GM10248 (cell line): ENCODE results near the gene CALML6.

Experiments used
- CTCF ChIA-PET: fragments of 300-600 bp; sonication (Branson Sonifier 250); formaldehyde crosslinking; extraction: SDS; loops from one replicate; lab custom pipeline; 2021; ENCODE audit warnings: antibody characterized with exemption; lab: Yijun Ruan, JAX
- POLR2A ChIA-PET: fragments of 350-650 bp; sonication (Branson Sonifier 250); formaldehyde crosslinking; extraction: SDS; loops from one replicate; lab custom pipeline; 2020; ENCODE audit warnings: antibody characterized with exemption; lab: Yijun Ruan, JAX
- DNase-seq: peaks from one replicate; pipeline ENCODE4 v3.0.0; 2012; ENCODE audit errors: extremely low spot score
- TF ChIP-seq, protein P1 (sequence below): IDR thresholded peaks from 2 replicates; pipeline ENCODE4 v1.5.1; 2012; ENCODE audit warnings: mild to moderate bottlenecking, low read depth; ENCODE audit errors: extremely low read depth, missing control alignments, control extremely low read depth

The CALML6 gene

DNA sequence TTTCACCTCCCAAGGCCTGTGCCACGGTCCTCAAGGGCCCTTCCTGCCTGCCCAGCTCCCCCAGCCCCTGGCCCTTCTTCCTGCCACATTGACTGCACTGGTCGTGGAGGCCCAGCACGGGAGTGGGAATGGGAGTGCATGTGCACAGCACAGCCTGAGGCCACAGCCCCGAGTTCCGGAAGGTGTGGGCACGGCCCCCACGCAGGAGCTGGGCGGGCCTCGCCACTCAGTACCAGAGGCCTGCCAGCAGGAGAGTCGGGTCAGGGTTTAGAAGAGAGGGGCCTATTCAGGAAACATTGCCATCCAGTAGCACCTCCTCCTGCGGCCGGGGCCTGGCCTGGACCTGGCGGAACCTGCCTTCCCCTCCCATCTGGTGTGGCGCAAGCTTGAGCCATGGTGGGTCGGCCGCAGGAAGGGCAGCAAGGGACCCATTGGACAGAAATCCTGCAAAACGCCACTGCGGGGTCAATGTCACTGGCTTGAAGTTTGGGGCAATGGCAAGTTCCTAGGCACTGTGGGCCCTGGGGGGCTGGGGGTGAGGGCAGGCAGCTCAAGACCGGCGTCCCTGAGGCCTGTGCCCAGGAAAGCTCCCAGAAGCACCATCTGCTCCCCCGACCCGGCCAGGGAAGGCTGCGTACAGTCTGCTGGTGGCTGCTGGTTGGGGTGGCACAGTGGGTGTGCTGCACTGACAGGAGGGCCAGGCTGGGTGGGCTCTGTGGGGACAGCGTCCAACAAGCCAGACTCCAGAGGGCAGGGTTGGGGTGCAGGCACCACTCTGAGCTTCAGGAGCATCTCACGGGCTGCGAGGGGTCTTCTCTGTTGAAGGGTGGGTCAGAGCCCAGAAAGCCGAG, 5.8 kb downstream of the CALML6 start:
- DNase-seq = no peak
- POLR2A ChIA-PET = no interaction called here
- TF ChIP-seq, protein P1, sequence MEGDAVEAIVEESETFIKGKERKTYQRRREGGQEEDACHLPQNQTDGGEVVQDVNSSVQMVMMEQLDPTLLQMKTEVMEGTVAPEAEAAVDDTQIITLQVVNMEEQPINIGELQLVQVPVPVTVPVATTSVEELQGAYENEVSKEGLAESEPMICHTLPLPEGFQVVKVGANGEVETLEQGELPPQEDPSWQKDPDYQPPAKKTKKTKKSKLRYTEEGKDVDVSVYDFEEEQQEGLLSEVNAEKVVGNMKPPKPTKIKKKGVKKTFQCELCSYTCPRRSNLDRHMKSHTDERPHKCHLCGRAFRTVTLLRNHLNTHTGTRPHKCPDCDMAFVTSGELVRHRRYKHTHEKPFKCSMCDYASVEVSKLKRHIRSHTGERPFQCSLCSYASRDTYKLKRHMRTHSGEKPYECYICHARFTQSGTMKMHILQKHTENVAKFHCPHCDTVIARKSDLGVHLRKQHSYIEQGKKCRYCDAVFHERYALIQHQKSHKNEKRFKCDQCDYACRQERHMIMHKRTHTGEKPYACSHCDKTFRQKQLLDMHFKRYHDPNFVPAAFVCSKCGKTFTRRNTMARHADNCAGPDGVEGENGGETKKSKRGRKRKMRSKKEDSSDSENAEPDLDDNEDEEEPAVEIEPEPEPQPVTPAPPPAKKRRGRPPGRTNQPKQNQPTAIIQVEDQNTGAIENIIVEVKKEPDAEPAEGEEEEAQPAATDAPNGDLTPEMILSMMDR = no peak
- CTCF ChIA-PET = interaction anchor here (1.6 kb wide), 1 partner anchor 15 kb away, joined by 3 read pairs; no protein-coding TSS in a partner anchor

DNA sequence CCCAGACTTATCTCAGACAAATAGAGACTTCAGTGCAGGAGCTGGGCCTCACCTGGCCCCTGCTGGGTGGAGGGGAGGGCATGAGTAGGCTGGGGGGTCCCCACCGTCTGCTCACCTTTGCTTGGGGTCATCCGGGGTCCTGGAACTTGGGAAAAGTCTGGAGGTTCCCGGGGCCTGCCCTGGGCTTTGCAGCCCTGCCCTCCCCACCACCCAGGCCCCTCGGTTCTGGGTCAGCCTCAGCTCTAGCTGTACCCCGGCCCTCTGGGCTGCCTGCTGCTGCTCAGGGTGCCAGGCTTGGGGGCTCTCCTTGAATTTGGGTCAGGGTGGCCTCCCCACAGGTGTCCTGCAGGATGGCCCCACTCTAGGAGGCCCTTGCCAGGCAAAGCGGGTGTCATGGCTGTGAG, 6.4 kb downstream of the CALML6 start:
- CTCF ChIA-PET = no interaction called here
- TF ChIP-seq, protein P1 = no peak
- no peak for DNase-seq
- POLR2A ChIA-PET = no interaction called here

DNA sequence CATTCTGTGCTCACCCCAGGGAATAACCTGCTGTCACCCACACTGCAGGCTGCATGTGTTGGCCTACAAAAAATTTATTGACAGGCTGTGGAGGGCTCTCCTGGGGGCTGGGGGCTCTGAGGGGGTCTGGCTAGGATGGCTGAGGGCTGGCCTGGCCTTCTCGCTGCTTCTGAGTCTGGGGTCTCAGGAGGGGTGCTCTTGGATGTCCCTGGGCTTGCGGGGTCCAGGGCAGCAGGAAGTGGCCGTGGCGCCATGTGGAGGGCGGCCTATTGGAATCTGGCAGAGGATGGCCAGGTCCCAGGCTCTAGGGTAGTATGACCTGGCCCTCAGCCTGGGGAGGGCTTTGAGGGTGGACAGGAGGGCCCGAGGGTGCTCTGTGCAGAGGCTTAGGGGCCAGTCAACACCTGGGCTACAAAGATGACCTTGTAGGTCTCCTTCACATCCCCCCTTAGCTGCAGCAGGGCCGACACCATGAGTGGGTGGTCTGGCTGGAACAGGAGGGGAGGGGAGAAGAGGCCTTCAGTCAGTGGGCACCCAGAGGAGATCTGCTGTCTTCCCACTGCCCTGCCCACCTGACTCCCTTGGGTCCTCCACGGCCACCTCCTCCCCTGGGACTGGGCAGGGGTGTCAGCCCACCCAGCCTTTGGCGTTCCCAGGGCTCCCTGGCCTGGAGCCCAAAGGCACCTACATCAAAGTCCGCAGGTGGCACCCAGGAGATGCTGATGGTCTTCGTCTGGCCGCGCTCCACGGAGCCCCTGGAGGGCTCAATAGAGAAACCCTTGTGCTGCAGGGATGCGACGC, 7.0 kb downstream of the CALML6 start:
- DNase-seq = no peak
- TF ChIP-seq, protein P1 = no peak
- ChIA-PET POLR2A (no interaction called here), CTCF (no interaction called here)

DNA sequence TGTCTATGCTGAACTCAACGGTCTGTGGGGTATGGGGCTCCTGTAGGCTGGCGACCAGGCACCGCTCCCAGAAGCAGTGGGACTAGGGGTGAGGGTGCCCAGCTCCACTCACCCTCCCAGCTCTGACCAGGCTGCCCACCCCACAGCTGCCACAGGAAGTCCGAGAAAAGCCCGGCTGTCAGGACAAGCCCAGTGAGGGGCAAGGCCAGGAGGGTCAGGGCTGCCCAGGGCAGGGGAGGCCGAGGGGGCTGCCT, 7.6 kb downstream of the CALML6 start:
- CTCF ChIA-PET = no interaction called here
- POLR2A ChIA-PET = no interaction called here
- TF ChIP-seq, protein P1 = no peak
- DNase-seq = no peak

DNA sequence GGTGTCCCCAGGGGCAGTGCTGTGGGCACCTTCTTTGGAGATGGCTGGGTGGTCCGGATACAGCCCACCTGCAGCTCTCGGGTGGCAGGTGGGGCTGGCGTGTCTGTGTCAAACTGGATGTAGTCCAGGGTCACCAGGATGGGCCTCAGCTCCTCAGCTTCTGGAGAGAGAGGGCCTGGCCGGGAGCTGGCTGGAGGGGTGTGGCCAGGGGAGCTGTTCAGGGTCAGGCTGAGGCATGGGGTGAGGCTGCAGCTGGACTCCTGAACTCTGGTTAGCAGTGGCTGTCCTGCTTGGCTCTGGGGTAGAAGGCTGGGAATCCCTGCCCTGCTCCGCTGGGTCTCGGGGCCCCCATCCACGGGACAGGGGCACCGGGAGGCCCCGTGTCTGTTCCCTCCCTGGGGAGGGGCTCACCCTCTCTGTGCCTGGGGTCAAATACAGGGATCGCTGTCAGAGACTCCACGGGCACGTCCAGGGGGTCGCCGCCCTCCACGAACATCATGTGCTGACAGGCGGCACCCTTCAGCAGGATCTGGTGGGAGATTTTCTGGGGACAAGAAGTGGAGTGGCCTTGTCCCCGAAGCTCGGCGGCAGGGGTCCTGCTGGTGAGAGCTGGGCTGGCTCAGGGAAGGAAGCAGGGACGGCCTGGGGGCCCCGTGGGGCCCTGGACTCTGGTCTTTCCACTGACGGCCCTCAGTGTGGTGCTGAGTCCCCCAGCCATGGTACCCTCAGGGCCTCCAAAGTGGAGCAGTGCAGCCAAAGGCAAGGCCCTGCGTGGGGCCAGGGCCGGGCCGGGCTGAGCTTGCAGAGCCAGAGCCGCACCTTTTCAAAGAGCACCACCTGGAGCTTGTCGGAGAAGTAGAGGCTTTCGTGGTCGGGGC, 8.1 kb downstream of the CALML6 start:
- TF ChIP-seq, protein P1 = no peak
- POLR2A ChIA-PET = no interaction called here
- no peak for DNase-seq
- CTCF ChIA-PET = interaction anchor here (0.8 kb wide), 1 partner anchor 122 kb away, joined by 3 read pairs; no protein-coding TSS in a partner anchor

DNA sequence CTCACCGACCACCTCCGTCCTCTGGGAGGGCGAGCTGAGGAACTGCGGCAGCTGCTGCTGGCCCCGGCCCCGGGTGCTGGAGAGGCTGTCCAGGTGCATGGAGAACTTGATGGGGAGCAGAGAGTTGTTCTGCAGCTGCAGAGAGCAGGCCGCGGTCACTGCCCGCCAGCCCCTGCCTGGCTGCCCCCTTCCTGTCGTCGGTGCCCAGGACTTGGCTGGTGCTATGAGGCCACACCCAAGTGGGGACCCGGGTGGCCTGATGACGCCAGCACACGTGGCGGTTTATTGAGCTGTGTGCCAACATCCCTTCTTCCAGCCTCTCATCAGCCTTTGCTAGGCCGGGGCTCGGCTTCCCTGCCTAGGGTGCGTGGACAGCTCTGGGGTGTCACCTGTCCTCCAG, 9.3 kb downstream of the CALML6 start:
- no peak for DNase-seq
- TF ChIP-seq, protein P1 = no peak
- ChIA-PET POLR2A (interaction anchor here (0.6 kb wide), 1 partner anchor 690 kb away, joined by 3 read pairs; no protein-coding TSS in a partner anchor), CTCF (interaction anchor here (0.8 kb wide), 1 partner anchor 120 kb away, joined by 3 read pairs; no protein-coding TSS in a partner anchor)
